Colon (tissue), 2 donors: ENCODE data around the gene MTF2.
A peak's percentile ranks its signal among the peaks of the same experiment; 100 is the strongest.
"Not testable (repeated sequence)": the region's sequence is repeated elsewhere in the genome, so short reads cannot be mapped to it uniquely, and the experiment has no call there.

Source experiments
- FAIRE-seq: peaks from 2 replicates; lab custom pipeline; 2012; peaks lifted over from hg19 to GRCh38; lab: Jason Lieb, UNC
- donor health status: control.
- donor health status: control.

The MTF2 gene

DNA sequence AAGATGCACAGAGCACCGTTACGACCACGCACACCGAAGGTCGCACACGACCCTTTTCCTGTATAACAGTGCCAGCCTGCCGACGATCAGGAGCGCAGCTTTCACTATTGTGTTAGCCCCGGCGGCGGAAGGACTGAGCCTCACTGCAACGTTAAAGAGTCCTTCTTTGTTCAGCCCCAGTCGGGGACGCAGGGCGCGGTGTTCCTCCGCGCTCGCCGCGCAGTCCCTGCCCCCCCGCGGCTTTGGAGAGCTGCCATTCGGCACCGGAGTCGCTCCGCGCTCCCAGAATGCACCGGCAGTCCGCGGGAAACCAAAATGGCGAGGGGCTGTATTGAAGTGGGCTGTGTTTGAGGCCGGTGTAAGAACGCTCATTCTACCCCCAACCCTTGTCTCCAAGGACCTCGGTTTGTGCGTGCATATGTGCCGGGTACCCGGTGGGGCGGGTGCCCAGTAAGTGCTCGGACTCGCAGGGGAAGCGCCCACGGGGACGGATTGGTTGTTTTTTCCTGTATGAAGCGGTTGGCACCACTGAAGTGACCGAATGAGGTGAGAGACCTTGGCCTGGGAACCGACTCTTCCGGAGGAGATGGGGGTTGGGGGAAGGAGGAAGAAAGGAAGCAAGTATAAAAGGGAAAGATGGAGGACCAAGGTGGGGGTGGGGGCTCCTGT, at the start of gene MTF2:
Gene MTF2 (plus strand): TSS at position 298 of the 669 bp plus-strand sequence. CDS start 244 bp downstream, at position 542.
- FAIRE-seq = no peak

DNA sequence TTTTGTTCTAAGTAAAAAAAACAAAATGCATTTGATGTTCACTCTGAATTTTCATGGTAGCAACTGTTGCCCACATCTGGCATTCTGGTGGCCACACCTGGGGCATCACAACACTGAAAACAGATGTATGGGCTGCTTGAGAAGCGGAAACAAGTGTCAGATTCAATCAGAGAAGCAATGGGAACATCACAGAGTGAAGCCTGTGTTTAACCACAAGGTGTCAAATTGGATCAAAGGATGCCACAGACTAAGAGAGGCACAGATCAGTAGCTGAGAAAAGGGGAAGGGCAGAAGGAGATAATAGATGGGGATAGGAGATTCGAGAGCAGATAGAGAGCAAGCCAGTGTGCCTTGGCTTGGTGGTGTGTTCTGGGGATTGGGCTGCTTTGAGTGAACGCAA, 49.8 kb upstream of the MTF2 start:
- FAIRE-seq = no peak

DNA sequence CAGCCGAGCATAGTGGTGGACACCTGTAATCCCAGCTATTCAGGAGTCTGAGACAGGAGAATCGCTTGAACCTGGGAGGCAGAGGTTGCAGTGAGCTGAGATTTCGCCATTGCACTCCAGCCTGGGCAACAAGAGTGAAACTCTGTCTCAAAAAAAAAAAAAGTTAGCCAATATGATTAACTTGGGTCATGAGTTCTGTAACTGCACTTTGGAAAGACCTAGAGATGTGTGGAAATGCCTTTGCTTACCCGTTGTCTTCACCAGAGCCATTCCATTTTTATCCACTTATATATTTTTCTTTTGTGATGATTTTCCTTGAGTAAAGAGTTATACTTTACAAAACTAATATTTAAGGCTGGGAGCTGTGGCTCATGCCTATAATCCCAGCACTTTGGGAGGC, 48.9 kb upstream of the MTF2 start:
- FAIRE-seq = not testable (repeated sequence)

DNA sequence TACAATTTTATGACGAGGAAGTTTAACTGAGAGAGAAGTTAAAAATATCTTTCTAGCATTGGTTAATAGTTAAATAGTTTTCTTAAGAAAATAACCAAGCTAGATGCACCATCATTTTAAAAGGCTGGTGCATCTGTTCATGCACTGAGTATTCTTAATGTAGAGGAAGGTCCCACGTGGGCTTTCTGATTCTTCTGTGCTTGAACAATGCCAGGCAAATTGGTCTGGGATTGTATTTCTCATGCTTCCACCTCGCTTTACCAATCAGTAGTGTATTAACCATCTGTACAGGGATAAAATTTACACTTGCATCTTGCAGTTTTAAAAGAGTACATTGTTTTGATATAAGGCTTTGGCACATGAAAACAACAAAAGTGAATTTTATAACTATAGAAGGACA, 47.4 kb upstream of the MTF2 start:
- no peak for FAIRE-seq

DNA sequence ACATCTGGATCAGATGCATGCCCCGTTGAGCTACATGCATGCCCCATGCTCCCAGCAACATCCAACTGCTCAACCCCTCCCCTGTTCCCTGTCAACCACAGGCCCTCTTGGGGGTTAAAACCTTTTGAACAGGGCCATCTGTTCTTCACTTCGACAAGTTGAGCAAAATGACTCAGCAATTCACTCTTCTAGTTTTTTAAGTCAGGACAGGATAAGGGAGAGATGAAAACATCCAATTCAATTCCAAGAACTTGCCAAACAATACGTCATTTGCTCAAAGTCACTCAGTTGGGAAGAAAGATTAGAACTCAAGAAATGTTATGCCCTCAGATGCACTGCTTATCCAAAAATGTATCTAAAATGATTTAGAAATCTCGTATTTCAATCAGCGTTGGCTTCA, 46.1 kb upstream of the MTF2 start:
- no peak for FAIRE-seq

DNA sequence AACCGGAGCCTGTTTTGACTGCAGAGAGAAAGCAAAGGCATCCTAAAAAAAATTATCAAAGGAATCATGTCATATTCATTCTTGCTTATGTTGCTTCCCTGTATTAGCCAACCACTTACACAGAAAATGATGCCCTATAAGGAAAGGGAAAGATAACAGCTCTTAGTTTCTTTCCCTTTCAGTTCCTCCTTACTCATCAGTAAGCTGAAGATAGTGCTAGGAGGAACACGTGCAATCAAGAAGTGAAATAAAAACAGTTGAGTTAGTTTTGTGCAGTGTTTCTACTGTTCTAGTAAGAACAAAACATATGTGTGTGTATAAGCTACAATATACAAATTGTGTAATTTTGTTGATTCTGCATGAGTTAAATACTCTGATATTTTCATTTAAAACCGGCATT, 45.3 kb upstream of the MTF2 start:
- no peak for FAIRE-seq

DNA sequence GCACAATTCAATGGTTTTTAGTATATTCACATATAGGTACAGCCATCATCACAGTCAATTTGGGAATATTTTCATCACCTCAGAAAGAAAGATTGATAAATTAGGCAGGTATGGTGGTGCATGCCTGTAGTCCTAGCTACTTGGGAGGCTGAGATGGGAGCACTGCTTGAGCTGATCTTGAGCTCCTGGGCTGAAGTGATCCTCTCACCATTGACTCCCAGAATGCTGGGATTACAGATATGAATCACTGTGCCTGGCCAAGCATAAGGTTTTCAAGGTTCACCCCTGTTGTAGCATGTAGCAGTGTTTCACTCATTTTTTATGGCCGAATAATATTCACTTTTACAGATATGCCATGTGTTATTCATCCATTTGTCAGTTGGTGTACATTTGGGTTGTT, 44.7 kb upstream of the MTF2 start:
- no peak for FAIRE-seq

DNA sequence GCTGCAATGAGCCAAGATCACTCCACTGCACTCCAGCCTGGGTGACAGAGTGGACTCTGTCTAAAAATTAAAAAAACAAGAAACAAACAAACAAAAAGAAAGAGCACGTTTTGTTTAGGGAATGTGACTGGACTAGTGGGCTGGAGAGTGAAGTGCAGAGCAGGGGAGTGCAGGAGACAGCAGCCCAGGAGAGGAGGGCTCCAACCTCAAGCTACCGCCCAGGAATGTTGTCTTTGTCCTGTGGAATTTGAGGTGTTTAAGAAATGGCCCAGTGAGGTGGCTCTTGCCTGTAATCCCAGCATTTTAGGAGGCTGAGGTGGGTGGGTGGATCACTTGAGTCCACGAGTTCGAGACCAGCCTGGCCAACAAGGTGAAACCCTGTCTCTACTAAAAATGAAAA, 42.4 kb upstream of the MTF2 start:
- FAIRE-seq = no peak

DNA sequence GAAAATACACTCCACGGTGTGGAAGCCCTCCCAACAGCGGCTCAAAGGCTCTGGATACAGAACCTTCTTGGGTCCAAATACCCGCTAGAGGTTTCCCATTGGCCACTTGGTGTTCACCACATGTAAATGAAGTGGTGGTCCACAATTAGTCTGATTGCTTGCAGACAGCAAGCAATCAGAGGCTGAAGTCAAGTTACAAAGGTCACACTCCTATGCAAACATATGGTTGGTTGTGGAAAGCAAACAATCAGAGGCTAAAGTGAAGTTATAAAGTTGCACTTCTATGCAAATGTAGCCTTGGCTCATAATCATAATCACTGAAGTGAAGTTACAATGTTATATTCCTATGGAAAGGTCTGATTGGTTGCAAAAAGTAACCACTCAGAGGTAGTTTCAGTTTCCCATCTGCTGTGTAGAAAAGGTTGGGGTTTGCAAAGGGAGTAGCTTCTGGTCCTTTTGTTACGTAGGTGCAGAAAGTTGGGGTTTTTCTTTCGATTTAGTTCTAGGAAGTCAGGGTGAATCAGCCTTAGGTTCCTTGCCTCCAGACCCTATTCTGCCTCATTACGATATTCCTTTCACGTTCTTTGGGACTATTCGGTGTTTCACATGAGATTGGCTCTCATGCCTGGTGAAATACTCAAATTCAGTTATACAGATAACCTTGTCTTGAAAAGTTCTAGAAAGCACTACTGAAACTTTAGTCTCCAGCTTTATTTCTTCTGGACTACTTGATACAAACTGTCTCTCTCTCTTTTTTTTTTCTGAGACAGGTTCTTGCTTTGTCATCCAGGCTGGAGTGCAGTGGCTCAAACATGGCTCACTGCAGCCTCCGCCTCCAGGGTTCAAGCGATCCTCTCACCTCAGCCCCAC, 36.7 kb upstream of the MTF2 start:
- peak; percentile 94 for FAIRE-seq

DNA sequence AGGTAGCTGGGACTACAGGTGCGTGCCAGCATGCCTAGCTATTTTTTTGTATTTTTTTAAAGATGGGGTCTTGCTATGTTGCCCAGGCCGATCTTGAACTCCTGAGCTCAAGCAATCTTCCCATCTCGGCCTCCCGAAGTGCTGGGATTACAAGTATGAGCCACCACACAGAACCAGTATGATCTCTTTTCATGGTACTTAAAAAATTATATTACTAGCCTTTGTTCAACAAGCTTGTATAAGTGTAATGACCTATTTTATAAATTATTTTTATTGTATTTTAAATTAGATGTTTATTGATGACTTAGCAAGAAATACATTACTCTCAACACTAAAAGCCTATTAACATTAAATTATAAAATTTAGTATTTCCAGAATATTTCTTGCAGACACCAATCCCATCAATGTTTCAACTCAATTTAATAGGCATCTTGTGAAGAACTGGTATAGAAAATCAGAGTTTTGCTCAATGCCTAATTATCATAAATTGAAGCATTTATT, 36.0 kb upstream of the MTF2 start:
- peak; percentile 79 for FAIRE-seq

DNA sequence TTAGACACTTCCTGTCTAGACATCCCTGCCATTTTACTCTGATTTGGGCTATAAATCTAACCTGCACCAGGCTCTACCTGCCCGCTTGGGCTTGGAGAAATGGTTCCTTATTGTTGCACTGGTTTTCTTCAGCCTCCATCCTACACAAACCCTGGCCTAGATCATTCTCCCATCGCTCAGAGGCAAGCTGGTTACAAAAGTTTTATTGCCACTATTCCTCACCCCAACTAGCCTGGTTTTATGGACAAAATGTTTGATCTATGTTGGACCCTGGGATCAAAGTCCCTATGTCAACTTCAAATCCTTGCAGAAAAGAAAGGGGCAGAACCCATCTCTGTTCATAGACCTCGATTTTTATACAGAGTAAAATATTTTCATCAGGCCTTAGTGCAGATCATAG, 31.5 kb upstream of the MTF2 start:
- FAIRE-seq = peak; percentile 14

DNA sequence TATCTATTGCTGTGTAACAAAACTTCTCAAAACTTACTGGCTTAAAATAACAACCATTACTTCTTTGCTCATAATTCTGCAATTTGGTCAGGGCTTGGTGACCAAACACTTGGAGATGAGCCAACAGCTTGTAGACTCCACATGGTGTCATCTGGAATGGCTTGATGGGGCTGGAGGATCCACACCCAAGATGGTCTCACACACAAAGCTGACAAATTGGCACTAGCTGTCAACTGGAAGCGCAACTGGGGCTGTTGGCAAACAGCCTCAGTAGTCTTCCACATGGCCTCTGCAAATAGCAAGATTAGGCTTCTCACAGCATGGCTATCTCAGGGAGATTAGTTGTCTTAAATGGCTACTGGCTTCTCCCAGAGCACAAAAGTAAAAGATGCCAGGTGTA, 27.1 kb upstream of the MTF2 start:
- FAIRE-seq = no peak

DNA sequence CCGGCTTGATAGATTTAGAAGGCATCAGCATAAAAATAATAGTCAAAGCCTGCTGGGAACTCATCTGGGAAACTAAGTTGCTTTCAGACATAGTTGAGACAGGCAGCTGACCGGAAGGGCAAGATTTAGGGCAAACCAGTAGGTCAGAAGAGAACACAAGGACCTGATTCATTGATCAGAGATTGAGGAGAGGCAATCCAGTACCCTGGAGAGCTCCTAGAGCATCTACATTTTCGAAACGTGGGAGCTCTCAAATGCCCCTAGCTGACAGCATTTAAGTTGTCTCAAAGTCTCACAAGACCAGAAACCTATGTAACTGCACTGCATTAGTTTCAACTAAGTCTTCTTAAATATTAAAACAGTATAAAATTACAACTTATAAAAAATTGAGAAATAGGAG, 22.9 kb upstream of the MTF2 start:
- FAIRE-seq = no peak

DNA sequence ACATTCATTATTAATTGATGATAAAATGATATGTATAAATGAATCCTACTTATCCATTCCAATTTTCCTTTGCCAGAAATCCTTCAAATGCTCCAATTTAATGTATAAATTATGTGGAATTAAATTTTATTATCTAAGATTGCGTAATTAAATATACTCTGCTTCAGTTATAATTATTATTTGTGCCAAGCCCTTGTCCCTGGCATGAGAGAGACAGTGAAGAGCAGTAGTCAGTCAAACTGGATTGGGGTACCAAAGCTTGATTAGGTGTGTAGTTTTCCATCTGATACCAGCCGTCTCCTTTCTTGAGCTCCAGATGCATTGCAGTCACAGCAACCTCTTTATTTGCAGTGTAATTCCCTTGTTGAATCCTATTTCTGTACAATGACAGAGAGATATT, 22.4 kb upstream of the MTF2 start:
- no peak for FAIRE-seq

DNA sequence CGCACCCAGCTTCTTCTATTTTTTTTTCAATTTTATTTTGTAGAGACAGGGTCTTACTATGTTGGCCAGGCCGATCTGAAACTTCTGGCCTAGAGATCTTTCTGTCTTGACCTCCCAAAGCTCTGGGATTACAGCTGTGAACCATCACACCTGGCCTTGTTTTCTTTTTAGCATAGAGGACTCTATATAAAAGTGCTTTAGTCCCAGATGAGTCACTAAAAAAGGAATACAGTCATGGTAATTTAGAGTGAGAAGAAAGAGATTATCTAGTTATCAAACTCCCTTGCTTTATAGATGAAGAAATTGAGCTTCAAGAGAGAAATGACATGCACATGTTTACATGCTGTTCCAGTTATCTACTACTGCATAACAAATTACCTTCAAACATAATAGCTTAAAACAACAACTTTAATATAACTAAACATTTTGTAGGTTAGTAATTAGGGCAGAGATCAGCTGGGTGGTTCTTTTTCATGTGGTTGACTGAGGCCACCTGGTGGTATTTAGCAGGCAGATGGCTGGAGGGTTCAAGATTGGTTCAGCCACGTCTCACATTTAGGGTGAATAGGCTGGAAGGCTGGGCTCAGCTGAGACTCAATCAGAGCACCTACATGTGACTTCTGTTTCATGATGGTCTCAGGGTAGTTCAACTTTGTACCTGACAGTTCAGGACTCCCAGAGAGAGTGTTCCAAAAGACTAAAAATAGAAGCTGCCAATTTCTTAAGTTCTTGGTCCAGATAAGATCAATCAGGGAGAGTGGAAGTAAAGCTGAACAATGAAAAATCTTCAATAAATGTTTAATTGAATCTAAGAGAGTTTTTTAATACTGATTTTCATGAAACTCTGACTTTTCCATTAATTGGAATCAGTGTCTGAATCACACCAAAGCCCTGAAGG, 16.9 kb upstream of the MTF2 start:
- FAIRE-seq = no peak

DNA sequence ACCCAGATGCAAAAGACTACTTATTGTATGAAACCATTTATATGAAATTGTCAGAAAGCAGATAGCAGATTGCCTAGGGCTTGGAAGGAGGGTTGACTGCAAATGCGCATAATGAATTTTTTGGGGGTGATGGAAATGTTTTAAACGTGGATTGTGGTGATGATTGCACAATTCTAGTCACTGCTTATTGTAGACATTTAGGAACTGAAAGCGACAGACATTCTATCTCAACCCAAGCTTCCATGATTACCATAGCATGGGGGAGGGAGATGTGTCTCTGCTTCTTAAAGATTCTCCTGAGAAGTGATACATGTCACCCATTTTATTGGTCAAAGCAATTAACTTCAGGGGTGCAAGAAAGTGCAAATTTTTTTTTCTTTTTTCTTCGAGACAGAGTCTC, 2.8 kb upstream of the MTF2 start:
- FAIRE-seq = no peak

DNA sequence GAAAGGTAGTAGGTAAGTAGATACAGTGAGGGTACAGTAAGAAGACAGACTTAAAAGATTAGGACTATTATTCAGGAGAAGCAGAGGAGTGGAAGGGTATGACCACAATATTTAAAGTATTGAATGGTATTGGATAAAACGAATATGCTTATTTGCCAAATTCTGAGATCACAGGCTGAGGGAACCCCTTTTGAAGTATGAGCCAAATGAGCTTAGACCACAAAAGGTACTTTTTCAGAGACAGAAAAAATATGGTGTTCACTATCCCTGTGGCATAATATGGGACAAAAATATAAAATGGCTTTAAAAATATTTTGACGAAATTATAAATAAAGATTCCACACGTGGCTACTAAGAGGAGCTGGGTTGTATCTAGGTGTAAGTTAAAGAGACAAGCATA, 880 bp upstream of the MTF2 start:
- no peak for FAIRE-seq

DNA sequence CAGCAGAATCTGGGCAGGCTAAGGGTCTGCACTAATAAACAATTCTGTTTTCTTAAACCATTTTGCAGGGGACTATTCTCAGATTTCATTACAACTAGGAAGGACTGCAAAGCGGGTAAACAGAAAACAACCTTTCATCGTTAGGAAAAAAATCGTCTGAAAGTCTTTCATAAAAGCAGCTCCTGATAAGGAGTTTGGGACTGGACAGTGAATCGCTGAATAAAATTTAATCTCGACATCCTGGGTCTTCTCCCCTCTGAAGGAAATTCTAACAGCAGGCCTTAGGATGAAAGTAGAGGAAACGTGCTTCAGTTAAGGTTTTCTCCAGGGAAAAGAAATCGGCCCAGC, 471 bp upstream of the MTF2 start:
- FAIRE-seq = no peak

DNA sequence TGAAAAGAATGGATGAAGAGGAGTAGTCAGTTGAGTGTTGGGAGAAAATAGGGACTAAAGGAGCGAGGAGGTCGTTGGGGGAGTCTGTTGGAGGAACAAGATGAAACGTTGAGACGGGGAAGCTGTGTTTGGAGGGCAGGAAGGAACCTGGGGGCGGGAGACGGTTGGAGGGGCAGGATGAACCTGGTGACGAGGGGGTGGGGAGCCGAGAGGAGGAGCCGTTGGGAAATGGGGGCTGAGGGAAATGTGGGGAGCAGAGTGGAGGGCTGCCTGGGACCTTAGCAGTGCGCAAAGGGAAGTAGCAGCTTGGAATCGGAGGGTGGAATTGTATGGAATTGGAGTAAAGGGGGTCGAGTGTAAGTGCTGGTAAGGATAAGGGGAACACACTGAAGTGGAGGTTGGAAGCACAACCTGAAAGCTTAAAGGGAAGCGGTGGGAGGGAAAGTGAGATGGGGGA, 630 bp downstream of the MTF2 start:
- no peak for FAIRE-seq

DNA sequence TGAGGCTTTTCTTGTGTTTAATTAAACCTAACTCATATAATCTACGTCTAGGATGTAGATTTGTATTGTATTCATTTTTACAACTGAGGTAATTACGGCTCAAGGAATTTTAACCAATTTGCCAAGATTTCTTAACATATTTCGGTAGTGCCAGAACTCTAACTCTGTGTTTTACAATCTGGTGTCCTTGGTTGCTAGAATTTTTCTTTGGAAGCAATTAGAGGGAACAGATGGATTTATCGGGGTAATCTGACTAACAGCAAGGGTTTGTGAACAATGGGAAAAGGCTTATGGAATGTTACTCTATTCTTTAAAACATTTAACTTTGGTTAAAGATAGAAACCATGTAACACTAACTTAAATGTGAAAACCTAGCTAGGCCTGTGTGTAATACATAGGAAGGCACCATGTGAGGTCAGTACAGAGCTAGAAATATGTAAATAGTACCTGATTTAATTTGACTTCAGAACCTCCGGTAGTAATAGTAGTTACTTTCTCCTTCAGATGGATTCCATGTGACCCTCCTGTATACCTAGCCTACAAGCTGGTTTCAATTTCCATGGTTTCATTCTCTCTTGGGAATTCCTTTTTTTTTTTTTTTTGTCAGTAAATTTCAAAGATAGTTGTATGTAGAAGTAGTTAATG, 1.2 kb downstream of the MTF2 start:
- FAIRE-seq = no peak

DNA sequence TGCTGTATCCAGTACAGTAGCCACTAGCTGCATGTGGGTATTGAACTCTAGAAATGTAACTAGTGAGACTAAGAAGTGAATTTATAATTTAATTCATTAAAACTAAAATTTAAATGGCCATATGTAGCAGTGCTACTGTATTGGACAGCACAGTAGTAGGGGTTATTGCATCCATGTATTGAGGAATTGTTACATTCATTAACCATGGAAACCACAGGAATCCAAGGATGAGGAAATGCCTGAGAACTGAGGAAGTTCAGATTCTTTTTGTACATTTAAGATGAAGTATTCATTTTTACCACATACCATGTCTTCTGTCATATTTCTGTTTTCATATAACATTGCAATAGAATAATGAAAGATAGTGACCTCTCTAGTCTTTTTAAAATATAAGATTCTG, 2.6 kb downstream of the MTF2 start:
- FAIRE-seq = no peak

DNA sequence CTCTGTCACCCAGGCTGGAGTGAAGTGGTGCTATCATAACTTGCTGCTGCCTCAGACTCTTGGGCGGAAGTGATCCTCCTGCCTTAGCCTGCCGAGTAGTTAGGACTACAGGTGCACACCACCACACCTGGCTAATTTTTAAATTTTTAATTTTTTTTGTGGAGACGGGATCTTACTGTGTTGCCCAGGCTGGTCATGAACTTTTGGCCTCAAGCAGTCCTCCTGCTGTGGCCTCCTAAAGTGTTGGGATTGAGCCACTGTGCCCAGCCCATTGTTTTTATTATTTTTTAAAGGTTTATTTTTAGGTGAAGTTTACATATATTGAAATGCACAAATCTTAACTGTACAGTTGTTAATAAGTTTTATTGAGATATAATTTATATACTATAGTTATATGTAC, 3.2 kb downstream of the MTF2 start:
- FAIRE-seq = no peak
